Measurements from ENCODE around the gene GZMM.
A peak's percentile ranks its signal among the peaks of the same experiment; 100 is the strongest.

The GZMM gene

DNA sequence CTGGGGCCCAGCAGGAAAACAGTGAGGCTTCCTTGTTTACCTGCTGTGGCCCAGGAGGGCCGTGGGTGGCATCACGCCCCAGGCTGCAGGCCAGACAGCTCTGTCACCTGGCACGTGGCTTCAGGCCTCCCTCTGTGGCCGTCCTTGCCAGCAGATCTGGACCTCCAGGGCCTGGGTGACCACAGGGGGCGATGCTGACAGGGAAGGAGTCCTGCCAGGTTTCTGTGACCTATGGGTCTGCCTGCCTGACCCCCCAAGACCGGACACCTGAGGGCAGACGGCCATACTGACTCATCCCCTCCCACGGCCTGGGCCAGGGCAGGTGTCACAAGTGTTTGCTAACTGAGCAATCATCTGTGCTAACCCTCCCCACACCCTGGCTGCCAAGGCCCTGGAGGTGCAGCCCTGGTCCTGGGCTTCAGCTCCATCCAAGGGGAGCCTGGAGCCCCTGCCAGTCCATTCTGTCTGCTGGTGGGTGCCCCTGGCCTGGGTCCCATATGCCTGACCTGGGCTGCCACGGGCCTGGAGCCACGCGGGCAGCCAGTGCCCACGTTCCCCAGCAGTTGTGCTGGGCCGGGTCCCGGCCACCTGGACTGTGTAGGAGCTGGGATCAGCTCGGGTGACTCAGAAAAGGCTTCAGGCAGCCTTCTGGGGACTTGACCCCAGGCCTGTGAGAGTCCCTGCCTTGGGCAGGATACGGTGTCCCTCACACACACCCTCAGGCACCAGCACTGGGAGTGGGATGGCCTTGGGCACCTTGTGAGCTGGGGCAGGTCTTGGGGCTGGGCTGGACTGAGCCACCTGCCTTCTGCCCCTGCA lies 8.6 kb upstream of the GZMM start:
- no peak for DNase-seq (ENCODE audit: low read depth in 2 of 2)

DNA sequence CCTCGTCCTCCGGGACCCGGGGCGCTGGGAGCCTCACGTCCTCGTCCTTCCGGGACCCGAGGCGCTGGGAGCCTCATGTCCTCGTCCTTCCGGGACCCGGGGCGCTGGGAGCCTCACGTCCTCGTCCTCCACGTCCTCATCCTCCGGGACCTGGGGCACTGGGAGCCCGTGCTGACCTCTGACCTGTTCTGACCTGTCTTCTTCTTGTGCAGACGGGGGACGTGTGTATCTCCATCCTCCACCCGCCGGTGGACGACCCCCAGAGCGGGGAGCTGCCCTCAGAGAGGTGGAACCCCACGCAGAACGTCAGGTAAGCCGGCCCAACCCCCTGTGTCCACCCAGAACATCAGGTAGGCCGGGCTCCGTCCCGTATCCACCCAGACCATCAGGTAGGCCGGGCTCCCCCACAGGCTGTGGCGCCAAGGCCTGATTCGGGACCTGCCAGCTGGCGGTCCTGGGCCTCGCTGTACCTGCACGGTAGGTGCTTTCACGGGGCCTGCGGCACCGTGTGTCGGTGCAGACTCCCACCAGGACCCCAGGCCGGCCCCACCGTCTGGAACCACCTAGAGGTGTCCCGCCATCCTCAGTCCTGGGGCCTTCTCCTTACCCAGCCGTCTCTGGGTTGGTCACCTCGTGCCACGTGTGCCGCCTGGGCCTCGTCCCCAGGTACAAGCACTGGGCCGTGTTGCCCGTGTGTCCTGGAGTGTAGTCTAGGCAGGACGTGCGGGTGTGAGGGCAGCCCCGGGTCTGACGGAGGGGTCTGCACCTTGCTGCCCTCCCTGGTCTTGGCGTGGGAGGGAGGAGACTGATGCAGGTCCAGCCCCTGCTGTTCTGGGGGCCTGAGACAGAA lies 7.6 kb upstream of the GZMM start:
- DNase-seq (ENCODE audit: low read depth in 2 of 2): no peak

DNA sequence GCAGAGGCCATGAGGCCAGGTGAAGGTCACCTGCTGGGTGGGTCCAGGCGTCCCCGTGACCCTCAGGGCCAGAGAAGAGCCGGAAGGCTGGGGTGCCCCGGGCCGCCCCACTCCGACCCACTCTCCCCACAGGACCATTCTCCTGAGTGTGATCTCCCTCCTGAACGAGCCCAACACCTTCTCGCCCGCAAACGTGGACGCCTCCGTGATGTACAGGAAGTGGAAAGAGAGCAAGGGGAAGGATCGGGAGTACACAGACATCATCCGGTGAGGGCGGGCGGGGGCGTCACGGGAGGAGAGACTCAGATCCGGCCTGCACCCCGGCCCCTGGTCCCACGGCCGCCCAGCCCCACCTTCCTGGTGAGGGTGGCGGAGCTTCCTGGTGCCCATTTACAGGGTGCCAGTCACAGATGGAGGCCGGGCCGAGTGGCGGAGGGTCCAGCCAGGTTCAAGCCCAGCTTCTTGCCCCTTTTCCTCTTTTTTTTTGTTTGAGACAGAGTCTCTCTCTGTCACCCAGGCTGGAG lies 6.9 kb upstream of the GZMM start:
- no peak for DNase-seq (ENCODE audit: low read depth in 2 of 2)

DNA sequence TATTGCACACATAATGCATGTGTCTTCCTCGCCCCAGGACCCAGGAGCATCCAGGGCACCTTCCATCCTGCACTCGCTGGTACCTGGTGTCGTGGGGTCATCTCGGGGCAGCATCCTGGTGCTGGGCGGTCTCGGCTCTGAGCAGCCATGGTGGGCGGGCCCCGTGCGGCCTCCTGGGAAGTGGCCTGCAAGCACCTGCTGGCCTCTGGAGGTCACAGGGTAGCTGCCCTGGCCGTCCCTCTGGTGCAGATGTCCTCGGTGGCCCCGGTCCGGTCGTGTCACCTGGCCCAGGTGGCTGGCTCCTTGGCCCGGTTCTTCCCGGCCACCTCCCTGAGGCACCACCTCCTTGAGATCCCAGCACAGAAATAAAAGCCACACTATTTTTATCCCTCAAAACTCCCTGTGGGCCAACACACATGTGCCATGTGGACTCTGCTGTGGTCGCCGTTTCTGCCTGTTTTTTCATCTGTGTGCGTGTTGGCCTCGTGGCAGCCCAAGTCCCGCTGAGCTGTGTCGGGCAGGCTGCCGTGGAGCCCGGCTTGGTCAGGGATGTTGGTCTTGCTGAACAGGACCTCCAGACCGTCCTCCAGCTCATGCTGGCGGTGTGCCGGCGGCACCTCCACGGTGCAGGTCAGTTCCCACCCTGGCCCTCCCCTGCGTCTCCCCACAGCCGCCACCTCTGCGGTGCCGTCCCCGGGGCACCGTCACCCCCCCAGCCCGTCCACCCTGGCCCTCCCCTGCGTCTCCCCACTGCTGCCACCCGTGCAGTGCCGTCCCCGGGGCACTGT lies 5.0 kb upstream of the GZMM start:
- no peak for DNase-seq (ENCODE audit: low read depth in 2 of 2)

DNA sequence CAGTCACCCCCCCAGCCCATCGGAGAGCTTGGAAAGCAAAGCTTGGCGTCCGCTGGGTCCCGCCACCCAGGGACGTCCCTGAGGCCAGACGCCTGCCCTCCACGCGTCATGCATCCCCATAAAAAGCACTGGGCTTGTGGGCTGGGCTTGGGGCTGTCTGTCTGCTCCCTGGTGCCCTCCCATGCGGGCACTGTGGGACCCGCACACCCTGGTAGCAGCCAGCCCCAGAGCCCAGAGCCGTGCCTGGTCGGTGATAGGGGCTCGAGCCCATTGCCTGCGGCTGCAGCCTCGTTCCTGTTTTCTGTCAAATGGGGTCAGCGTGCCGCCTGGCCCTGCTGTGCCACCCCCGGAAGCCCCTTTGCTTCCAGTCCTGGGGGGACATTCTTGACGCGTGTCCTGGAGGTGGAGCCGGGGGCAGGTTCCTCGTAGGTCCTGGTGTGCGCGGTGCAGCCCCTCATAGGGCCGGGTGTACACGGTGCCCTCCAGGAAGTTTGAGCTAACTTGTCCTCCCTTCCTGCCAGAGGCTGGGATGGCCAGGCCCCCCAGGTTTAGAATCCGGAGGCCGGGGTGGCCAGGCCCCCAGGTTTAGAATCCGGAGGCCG lies 4.3 kb upstream of the GZMM start:
- DNase-seq (ENCODE audit: low read depth in 2 of 2): no peak

DNA sequence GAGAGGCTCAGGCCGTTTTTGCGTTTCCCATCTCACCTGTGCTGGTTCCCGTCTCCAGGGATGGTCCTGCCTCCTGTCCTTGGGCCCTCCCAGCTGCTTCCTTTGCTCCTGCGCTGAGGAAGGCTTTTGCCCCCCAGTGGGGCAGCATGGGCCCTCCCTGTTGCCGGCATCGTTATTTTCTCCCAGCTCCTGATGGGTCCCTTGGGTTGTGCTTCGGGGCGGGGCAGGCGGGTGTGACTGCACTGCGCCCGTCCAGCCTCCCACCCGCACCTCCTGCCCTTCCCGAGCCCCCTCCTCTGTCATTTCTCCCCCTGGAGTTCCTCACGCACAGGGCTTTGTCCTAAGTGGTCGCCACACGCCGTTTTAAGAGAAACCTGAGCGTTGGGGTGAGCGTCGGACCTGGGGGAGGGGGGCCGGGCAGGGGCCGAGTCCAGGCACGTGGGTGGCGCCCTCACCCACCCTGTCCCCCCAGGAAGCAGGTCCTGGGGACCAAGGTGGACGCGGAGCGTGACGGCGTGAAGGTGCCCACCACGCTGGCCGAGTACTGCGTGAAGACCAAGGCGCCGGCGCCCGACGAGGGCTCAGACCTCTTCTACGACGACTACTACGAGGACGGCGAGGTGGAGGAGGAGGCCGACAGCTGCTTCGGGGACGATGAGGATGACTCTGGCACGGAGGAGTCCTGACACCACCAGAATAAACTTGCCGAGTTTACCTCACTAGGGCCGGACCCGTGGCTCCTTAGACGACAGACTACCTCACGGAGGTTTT lies 2.8 kb upstream of the GZMM start:
- DNase-seq (ENCODE audit: low read depth in 2 of 2): no peak

DNA sequence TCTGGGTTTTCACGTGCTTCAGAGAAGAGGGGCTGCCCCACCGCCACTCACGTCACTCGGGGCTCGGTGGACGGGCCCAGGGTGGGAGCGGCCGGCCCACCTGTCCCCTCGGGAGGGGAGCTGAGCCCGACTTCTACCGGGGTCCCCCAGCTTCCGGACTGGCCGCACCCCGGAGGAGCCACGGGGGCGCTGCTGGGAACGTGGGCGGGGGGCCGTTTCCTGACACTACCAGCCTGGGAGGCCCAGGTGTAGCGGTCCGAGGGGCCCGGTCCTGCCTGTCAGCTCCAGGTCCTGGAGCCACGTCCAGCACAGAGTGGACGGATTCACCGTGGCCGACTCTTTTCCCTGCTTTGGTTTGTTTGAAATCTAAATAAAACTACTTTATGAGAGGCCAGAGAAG lies 2.2 kb upstream of the GZMM start:
- DNase-seq (ENCODE audit: low read depth in 2 of 2): no peak

DNA sequence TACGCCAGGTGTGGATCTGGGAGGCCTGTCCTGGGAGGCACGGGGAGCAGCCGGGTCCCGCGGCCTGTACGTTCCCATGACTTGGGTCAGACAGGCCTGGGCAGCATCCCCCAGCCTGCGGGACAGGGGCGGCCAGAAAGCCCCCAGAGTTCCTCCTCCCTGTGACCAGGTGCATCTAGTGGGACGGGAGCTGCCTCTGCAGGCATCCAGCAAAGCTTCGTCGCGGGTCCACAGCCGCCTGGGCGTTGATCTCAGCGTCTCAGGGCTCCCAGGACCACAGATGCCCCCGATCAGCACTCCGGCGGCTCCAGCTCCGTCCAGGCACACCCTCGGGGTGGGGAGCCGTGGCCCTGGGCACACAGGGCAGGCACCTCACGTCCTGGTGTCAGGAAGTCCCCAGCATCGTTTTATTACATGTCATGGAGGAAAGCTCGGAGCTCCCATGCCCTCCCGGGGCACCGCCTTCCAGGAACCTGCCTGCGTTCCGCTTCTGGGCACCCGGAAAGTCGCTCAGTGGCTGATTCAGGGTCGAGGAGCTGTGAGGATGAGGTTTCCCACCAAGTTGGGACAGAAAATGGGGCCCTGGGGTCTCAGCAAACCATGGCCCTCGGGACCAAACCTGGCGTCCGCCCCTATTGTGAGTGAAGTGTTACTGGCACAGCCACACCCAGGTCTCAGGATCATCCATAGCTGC lies 1.5 kb upstream of the GZMM start:
- DNase-seq (ENCODE audit: low read depth in 2 of 2): no peak

DNA sequence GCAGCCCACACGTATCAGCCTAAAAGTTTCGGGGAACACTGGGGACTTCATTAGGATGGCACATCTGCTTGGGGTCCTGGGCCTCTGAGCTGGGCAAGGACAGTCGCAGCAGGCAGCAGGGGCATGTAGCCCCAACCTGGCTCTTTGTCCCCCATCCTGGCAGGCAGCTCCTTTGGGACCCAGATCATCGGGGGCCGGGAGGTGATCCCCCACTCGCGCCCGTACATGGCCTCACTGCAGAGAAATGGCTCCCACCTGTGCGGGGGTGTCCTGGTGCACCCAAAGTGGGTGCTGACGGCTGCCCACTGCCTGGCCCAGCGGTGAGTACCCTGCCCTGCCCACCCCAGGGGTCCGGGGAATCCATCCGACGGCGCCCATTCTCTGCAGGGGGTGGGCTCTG lies 3.3 kb downstream of the GZMM start:
- no peak for DNase-seq (ENCODE audit: low read depth in 2 of 2)

DNA sequence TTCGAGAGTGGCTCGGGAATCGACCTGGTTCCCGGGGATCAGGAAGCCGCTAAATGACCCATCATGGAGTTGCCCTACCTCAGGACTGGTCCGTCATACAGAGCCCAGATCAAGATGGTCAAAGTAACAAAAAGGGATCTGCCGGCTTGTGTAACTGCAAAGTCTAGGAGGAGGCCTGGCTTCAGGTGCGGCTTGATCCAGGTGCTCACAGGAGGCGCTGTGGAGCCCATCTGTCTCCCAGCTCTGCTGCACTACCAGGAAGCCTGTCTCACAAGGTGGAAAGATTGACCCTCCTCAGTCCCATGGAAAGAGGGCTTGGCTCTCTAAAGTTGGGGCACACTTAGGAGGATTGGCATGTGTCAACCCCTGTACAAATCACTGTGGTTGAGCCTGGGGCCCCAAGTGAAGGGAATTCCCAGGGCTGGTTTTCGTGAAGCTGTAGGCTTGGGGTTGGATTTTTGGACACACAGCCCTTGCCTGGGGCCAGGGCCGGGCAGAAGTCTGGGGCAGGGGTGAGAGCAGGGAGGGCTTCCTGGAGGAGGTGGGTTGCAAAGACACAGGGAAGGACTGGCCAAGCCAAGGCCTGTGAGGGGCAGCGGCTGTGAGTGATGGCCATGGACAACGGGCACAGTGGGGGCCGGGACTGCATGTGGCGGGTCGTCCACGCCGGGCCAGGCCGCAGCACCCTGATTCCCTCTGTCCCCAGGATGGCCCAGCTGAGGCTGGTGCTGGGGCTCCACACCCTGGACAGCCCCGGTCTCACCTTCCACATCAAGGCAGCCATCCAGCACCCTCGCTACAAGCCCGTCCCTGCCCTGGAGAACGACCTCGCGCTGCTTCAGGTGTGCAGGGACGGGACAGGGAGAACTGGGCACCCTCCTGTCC lies 4.2 kb downstream of the GZMM start:
- DNase-seq (ENCODE audit: low read depth in 2 of 2): no peak

DNA sequence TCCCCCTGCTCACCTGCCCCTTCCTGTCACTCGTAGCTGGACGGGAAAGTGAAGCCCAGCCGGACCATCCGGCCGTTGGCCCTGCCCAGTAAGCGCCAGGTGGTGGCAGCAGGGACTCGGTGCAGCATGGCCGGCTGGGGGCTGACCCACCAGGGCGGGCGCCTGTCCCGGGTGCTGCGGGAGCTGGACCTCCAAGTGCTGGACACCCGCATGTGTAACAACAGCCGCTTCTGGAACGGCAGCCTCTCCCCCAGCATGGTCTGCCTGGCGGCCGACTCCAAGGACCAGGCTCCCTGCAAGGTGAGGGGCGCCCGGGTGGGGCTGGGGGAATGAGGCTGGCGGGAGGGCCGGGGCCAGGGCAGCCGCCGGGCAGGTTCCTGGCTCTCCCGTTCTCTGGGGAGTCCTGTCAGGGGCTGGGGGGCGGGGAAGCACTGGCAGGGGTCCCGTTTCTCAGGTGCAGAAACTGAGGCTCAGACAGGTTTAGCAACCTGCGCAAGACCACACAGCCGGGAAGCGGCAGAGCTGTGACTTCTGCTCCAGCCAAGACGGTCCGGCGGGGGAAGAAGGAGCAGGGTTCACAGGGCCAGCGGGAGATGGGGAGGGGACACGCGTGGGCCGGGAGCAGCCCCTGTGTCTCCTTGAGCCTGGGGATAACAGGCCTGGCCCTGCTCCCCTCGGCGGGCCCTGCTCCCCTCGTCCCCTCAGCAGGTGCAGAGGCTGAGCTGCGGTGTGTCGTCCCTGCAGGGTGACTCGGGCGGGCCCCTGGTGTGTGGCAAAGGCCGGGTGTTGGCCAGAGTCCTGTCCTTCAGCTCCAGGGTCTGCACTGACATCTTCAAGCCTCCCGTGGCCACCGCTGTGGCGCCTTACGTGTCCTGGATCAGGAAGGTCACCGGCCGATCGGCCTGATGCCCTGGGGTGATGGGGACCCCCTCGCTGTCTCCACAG lies 5.3 kb downstream of the GZMM start:
- no peak for DNase-seq (ENCODE audit: low read depth in 2 of 2)

DNA sequence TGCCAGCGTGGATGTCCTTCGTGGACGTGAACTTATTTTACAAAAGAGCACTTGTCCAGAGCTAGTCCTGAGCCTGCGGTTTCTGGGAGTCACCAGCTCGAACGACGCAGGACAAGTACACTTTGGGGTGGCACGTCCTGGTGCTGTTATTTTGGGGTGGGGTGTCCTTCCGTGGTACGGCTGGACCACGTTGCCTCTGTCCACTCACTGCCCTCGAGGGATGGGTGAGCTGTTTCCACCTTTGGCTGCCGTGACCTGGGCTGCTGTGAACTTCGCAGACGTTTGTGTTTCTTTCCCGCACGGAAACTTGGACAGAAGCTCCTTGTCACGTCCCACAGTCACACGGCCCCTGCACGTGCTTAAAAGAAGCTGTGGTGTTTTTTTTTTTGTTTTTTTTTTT lies 11.0 kb downstream of the GZMM start:
- DNase-seq (ENCODE audit: low read depth in 2 of 2): no peak

DNA sequence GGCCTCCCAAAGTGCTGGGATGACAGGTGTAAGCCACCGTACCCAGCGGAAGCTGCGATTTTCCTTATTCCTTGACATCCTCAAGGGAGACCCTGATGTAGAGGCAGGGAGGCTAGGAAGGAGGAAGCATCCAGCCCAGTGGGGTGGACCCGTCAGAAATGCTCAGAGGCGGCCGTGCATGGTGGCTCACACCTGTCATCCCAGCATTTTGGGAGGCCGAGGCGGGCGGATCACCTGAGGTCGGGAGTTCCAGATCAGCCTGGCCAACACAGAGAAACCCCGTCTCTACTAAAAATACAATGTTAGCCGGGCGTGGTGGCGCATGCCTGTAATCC lies 11.6 kb downstream of the GZMM start:
- DNase-seq (ENCODE audit: low read depth in 2 of 2): no peak

DNA sequence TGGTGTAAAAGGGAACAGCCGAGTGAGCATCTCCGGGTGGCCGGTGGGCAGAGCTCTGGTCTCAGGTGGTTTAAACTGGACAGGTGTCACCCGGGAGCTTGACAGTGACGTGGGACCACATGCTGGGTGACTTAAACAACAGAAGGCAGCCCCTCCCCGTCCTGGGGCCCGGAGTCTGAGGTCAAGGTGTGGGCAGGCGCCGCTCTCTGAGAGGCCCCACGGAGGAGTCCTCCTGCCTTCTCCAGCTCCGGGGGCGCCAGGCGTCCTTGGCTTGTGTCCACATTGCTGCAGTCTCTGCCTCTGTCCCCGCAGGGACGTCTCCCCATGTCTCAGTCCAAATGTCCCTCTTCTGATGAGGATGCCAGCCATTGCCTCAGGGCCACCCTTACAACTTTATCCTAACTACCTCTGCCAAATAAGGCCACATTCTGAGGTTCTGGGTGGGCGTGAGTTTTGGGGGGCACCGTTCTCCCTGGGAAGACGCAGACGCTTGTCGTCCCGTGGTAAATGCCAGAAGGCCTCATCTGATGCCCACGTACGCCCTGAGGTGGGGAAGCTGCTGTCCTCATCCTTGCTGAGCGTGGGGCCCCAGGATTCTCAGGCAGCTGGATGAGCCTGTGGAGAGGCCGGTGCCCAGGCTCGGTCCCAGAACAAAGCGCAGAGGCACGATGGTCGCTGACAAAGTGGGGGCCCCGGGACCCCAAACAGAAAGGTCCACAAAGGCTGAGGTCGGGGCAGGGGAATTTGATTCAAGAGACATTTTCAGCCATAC lies 12.9 kb downstream of the GZMM start:
- no peak for DNase-seq (ENCODE audit: low read depth in 2 of 2)

DNA sequence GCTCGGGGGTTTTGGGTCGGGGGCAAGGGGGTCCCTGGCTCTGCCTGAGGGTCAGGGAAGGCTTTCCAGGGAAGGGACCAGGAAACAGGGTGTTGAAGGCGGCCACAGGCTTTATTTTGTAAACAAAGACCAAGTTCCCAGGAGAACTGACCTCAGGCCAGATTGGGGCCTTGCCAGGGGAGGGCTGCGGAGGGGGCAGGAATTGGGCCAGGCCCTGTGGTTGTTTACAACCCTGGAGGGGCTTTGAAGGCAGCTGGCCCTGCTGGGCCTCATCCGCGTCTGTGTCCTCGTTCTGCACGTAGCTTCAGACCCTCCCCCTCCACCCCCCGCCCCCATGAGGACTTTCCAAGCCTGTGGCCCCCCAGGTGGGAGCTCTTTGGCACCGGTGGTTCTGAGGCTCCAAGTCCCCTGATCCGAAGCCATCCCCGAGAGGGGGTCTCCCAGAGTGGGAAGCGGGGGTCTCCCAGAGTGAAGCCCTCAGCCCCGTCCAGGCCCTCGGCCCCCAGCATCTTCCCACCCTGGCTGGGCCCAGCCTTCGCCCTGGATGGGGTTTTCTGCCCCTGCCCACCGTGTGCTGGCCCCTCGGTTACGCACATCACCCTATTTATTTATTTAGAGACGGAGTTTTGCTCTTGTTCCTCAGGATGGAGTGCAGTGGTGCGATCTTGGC lies 15.1 kb downstream of the GZMM start:
- DNase-seq (ENCODE audit: low read depth in 2 of 2): no peak

DNA sequence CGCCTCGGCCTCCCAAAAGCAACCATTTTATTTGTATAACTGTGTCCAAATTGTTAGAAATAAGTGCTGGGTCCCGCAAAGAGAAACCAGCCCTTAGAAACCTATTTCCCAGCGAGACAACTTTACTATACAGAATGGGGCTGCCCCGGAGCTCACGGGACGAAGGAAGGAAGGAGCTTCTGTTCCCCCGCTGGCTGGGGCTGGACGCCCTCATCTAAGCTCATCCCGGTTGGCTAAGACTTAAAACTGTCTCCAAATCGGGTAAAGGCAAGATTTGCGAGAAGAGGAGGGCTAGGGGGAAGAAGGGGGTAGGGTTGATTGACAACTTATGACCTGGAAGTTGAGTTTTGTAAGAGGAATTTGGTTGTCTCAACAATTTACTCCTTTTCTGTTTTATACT lies 16.3 kb downstream of the GZMM start:
- DNase-seq (ENCODE audit: low read depth in 2 of 2): no peak

DNA sequence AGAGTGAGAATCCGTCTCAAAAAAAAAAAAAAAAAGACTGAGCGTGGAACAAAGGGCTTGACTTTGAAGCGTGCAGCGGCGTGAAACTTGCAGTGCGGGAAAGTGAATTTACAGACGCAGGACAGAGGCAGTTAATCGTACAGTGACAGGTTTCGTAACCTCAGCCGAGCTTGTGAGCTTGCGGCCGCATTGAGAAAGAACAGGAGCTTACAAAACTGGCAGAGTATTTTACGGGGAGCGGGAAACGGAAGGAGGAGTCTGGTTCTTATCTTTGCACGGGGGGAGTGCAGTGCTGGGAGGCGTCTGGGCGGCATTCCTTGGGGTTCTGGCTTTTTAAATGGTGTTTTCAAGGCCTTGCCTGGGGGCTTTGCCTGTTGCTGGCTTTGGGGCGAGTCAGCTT lies 22.6 kb downstream of the GZMM start:
- DNase-seq (ENCODE audit: low read depth in 2 of 2): peak in 1 of 2 experiments; percentile 39
